Germinal center (tissue), 1 donor: ENCODE measurements around the gene PMS1.
"Not testable (repeated sequence)": the region's sequence is repeated elsewhere in the genome, so short reads cannot be mapped to it uniquely, and the experiment has no call there.

Experiments used
- DNase-seq: peaks from one replicate; pipeline ENCODE4 v3.0.0; 2012; ENCODE audit warnings: mixed read lengths, low spot score

The PMS1 gene

DNA sequence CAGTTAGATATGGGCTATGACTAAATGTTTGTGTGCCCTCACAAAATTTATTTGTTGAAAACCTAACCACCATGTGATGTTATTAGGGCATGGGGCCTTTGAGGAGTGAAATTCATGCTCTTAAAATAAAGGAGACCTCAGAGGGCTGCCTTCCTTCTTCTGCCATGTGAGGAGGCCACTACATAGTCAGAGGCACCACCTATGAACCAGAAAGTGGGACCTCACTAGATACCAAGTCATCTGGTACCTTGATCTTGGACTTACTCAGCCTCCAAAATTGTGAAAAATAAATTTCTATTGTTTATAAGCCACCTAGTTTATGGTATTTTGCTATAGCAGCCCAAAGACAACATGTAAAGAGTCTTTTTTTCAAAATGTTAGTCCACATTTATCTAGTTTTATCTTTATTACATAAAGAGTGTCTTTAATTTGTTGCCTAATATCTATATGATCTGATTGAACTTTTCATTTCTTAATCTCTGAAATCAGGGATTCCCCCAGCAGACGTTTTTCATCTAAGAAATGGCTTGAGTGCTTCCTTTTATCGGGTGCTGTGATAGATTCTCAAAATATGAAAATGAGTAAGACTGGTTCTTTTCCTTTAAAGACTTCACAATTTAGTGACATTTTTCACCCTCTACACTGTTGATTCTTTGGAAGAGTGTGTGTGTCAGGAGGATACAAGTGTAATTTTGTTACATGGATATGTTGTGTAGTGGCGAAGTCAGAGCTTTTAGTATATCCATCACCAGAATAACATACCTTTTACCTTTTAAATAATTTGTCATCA is 34.2 kb downstream of the PMS1 start:
- DNase-seq = no peak

GRCh38 chr2:189819297-189819704 is 35.1 kb downstream of the PMS1 start:
- no peak for DNase-seq

GRCh38 chr2:189821953-189822748 is 37.9 kb downstream of the PMS1 start:
- DNase-seq = no peak

DNA sequence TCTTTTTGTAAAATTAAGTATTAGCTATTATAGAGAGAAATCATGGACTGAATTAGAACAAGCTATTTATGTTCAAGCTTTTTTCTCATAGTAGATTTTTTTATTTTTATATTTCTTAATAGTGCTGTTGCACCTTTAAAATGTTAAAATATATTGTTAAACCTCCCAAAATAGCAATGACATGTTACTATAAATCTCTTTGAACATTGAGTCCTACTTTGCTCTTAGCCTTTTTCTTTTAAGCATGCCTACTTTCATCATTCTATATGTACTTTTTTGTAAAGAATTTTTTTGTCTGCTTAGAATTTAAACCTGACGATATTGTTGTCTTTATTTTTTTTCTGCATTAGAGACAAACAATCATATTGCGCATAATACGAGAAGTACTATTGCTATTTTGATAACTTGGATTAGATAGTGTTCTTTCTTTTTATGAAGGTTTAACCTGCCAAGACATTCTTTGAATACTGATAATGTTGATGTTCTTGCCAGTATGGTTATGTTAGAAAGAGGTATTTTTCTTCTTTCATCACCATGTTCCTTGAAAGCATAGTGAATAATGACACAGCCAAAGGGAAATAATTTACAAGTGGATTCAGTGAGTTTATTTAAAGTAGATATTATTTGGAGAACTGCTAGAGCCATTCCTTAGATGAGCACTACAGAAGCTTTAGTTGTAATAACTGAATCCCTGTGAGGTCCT is 40.6 kb downstream of the PMS1 start:
- DNase-seq = no peak

GRCh38 chr2:189826039-189826438 is 41.8 kb downstream of the PMS1 start:
- DNase-seq = no peak

GRCh38 chr2:189829102-189829833 is 45.0 kb downstream of the PMS1 start:
- DNase-seq = no peak

DNA sequence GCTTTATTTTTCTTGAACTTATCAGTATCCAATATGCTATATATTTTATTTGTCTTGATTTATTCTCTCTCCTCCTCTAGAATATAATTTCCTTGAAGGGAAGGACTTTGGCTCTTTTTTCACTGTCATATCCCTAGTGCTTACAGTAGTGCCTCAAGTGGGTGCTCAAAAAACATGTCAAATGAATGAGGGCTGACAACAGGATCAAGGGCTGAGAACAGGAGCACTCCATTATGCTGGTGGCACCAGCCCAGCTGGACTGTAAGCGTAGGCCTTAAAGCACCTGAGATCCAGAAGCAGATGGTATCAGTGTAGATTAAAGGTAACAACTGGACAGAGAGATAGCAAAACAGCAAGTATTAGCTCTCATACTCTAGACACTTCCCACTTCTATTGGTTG is 46.3 kb downstream of the PMS1 start:
- no peak for DNase-seq

DNA sequence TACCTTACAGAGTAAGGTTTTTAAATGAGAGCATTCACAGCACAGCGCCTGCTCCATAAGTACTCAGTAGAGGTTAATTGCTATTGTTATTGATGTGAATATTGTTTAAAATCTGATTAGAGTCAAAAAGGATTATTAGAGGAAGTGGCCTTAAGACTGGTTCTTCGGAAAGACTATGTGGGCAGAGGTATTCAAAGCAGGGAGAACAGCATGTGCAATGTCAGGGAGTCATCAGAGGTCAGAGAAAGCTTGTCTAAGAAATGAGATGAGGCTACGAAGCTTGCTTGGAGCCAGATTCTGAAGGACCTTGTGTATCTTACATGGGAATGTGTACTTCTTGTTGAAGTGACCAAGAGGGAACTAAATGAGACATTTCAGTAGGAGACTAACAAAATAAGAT is 49.8 kb downstream of the PMS1 start:
- DNase-seq = no peak

- not testable (repeated sequence) for DNase-seq
Observed at GRCh38 chr2:189834642-189835041, 50.4 kb downstream of the PMS1 start.

GRCh38 chr2:189835855-189836558 is 51.8 kb downstream of the PMS1 start:
- DNase-seq = no peak

- DNase-seq = no peak
Observed at GRCh38 chr2:189836644-189837043, 52.4 kb downstream of the PMS1 start.

GRCh38 chr2:189837326-189837725 is 53.1 kb downstream of the PMS1 start:
- no peak for DNase-seq

DNA sequence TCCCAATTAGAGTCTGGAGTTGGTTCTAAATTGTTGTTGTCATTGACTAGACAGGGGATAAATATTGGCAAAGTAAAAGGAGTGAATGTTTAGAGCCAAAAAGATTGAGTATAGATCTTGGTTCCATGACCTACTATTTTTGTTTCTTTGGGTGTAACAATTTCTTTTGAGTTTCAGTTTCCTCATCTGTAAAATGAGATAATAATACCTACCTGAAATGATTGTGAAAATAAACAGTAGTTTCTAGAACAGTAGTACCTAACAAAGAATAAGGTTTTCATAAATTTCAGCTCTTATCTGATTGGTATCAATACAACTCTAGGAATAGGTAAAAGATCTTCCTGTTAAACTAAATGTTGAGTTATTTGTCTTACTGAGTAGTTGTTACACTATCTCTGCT is 56.8 kb downstream of the PMS1 start:
- DNase-seq = no peak

DNA sequence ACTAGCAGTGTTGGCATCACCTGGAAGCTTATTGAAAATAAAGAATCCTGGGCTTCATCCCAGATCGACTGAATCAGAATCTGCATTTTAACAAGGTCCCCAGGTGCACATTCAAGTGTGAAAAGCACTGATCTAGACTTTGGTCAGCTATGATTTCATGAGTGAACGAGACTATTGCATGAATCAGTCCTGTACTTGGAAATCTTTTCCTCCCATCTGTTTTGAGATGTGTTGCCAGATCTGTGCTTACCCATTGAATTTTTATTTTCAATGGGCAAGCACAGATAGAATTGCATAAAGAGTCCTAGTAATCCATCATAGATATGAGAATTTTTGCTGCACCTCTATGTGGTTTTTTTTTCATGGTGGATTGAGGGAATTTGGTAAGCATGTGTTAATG is 64.0 kb downstream of the PMS1 start:
- no peak for DNase-seq

DNA sequence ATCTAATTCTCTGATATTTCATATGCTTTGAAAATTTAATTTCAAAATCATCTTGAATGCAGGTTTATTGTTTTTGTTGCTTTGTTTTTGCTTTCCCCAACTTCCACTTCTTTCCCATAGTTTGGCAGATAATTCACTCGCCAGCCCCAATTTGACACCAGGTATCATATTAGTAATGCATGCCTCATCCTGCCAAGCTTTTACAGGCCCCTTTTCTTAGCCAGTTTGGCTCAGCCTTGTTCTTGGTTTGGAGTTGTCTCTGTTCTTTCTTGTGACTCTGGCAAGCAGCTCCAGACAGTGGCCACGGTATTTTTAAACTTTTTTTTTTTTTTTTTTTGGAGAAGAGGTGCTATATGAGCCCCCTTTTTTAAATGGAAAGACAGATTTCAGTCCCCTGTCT is 65.3 kb downstream of the PMS1 start:
- DNase-seq = no peak

GRCh38 chr2:189851174-189851826 is 67.0 kb downstream of the PMS1 start:
- DNase-seq = no peak

DNA sequence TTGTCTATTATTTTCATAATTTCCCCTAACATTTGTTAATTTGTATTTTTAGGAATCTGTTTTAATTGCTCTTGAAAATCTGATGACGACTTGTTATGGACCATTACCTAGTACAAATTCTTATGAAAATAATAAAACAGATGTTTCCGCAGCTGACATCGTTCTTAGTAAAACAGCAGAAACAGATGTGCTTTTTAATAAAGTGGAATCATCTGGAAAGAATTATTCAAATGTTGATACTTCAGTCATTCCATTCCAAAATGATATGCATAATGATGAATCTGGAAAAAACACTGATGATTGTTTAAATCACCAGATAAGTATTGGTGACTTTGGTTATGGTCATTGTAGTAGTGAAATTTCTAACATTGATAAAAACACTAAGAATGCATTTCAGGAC is 69.9 kb downstream of the PMS1 start:
- DNase-seq = no peak

DNA sequence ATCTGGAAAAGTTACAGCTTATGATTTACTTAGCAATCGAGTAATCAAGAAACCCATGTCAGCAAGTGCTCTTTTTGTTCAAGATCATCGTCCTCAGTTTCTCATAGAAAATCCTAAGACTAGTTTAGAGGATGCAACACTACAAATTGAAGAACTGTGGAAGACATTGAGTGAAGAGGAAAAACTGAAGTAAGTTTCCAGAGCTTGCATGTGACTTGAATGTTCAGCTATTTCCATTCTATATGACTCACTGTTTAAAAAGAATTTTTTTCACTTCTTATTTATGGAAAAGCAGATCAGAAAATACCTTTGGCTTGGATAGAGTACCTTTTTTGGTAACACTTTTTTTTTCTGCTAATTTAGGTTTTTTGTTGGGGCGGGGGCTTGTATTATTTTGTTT is 70.7 kb downstream of the PMS1 start:
- DNase-seq = no peak

DNA sequence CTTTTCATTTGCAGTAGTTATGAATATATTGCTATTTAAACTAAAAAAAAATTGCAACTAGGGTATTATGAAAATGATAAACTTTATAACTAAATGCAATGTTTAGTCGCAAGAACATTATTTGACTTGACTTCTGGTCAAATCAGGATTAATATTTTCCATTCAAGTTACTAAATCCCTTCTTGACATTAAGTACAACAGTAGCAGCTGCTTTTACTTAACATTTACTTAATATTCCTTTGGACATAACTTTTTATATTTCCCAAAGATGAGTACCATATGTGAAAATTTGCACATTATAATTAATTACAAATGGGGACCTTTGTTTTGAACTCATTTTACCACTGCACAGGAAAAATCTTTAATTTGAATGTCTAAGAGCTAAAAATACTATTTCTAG is 74.0 kb downstream of the PMS1 start:
- no peak for DNase-seq

GRCh38 chr2:189860161-189860560 is 75.9 kb downstream of the PMS1 start:
- no peak for DNase-seq

DNA sequence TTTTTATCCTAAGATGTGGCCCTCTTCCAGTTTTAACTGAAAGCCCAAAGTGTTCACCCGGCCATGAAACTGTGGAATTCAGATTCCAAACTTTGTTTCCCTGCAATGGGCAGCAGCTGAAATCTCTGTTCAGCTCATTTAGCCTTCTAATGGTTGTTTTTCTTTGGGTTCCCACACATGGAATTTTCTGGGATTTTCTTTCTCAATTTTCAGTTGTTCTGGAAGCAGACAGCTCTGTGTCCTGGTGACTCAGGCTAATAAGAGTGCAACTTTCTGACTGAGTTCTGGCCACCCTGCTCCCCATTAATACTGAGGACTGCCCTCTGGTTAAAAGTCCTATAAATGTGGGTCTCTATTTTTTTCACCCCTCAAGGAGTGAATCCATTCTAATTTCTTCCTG is 78.5 kb downstream of the PMS1 start:
- no peak for DNase-seq
